ENCODE results near the gene EMP1. TPM values are rescaled to one million over a fixed set of nuclear protein-coding genes. Genes with fewer than 3 reads are reported as not detected.

EMP1 gene
- total RNA-seq, 4 donors from 2014 or later: 33.5 to 111 (median 73.6) TPM

DNA sequence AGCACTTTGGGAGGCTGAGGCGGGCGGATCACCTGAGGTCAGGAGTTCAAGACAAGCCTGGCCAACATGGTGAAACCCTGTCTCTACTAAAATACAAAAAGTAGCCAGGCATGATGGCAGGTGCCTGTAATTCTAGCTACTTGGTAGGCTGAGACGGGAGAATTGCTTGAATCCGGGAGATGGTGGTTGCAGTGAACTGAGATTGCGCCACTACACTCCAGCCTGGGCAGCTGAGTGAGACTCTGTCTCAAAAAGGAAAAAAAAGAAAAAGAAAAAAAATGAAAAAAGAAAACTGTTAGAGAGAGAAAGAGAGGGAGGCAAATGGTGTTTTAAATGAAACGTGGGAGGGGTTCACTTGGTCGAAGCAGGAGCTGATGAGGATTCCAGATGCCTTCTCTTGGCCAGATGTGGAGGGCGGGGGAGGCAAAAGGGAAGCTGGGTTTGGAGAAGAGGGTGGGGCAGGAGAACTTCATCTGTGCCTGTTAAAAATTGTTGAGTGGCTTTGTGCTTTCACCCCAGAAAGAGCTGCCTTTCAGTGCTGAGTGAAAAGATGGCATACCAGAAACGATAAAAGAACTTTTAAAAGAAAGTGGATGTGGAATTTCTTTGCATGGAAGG is 1.1 kb downstream of the EMP1 start:
- ATAC-seq: peak; percentile 60 to 62
- H3K4me1 ChIP-seq: peaks cover 17 to 46% of the 10 kb centered on the region in 2 donors
- peaks cover 0 to 7% (median 2%) of the 10 kb centered on the region in 3 donors for H3K27me3 ChIP-seq
- intact Hi-C loops (cut with DNase I; ENCODE audit: low total_unique reads) (loop anchor here (2.0 to 10.0 kb wide), 3 partner anchors 19 to 99 kb away; no protein-coding TSS in a partner anchor), in situ Hi-C loops (cut with MboI; ENCODE audit: low sequenced_read_pairs in 4 of 4) (no loop called here)
- no peaks in the 10 kb centered on the region for H3K36me3 ChIP-seq
- H3K9me3 ChIP-seq: no peaks in the 10 kb centered on the region
- peak overlapping the region; percentile 74 to 86 (median 81) for H3K27ac ChIP-seq
- TF ChIP-seq, protein P1, sequence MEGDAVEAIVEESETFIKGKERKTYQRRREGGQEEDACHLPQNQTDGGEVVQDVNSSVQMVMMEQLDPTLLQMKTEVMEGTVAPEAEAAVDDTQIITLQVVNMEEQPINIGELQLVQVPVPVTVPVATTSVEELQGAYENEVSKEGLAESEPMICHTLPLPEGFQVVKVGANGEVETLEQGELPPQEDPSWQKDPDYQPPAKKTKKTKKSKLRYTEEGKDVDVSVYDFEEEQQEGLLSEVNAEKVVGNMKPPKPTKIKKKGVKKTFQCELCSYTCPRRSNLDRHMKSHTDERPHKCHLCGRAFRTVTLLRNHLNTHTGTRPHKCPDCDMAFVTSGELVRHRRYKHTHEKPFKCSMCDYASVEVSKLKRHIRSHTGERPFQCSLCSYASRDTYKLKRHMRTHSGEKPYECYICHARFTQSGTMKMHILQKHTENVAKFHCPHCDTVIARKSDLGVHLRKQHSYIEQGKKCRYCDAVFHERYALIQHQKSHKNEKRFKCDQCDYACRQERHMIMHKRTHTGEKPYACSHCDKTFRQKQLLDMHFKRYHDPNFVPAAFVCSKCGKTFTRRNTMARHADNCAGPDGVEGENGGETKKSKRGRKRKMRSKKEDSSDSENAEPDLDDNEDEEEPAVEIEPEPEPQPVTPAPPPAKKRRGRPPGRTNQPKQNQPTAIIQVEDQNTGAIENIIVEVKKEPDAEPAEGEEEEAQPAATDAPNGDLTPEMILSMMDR (IDR thresholded peaks at IDR 0.05 in 4 of 5, conservative IDR thresholded peaks at IDR 0.05 in 1 of 5): no peak
- TF ChIP-seq POLR2A (IDR thresholded peaks at IDR 0.05): no peak
- peak overlapping the region; percentile 46 to 67 (median 56) for H3K4me3 ChIP-seq
- peak; percentile 38 to 63 for DNase-seq

DNA sequence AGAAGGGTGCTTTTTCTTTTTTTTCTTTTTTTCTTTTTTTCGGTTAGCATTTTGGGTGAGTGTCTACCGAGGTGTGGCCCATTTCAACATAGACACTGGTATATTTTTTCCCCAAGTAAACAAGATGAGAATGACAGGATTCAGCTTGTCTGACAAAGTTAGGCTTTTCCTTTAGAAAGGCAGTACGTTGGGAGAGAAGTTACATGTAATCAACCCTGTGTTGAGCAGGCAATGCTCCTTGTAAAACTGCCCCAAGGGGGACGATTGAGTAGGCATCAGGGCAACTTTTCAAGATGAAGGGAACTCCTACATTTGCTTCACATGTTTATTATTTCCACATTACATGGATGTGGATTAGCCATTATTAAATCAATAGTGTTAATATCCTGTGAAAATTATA is 1.7 kb downstream of the EMP1 start:
- in situ Hi-C loops (cut with MboI; ENCODE audit: low sequenced_read_pairs in 4 of 4) (no loop called here), intact Hi-C loops (cut with DNase I; ENCODE audit: low total_unique reads) (loop anchor here (10.0 kb wide), 1 partner anchor 53 kb away; no protein-coding TSS in a partner anchor)
- Histone ChIP-seq H3K9me3 (no peaks in the 10 kb centered on the region), H3K36me3 (no peaks in the 10 kb centered on the region), H3K27ac (peak overlapping the region; percentile 74 to 86 (median 81)), H3K4me3 (peak overlapping the region; percentile 46 to 67 (median 56)), H3K4me1 (peaks cover 20 to 46% of the 10 kb centered on the region in 2 donors), H3K27me3 (peaks cover 0 to 9% (median 2%) of the 10 kb centered on the region in 3 donors)
- ATAC-seq: no peak
- no peak for TF ChIP-seq POLR2A (IDR thresholded peaks at IDR 0.05)
- TF ChIP-seq, protein P1 (IDR thresholded peaks at IDR 0.05 in 4 of 5, conservative IDR thresholded peaks at IDR 0.05 in 1 of 5): no peak
- DNase-seq: no peak

DNA sequence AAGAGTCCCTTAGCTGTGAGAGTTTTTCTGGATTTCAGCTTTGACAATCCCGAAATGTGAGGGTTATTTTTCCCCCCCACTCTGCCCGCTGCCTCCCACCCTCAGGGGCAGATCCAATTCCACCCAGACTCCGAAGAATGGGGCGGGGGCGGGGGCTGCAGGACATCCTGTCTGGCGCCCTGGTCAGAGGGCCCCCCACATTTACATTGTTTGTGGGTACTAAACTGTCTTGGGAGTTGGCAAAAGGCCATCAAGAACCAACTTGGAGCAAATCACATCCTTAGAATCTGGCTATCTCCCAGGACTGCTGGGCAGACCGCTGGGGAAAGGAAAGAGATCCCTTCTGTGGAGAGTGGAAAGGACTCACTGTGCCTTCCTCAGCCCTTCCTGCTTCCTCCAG is 2.4 kb downstream of the EMP1 start:
- ATAC-seq (no peak), DNase-seq (no peak)
- intact Hi-C loops (cut with DNase I; ENCODE audit: low total_unique reads) (loop anchor here (10.0 kb wide), 1 partner anchor 54 kb away; no protein-coding TSS in a partner anchor), in situ Hi-C loops (cut with MboI; ENCODE audit: low sequenced_read_pairs in 4 of 4) (no loop called here)
- TF ChIP-seq, protein P1 (IDR thresholded peaks at IDR 0.05 in 4 of 5, conservative IDR thresholded peaks at IDR 0.05 in 1 of 5): no peak
- TF ChIP-seq POLR2A (IDR thresholded peaks at IDR 0.05): no peak
- no peaks in the 10 kb centered on the region for H3K9me3 ChIP-seq
- peaks cover 0 to 9% (median 2%) of the 10 kb centered on the region in 3 donors for H3K27me3 ChIP-seq
- H3K4me1 ChIP-seq: peaks cover 20 to 46% of the 10 kb centered on the region in 2 donors
- peak overlapping the region; percentile 74 to 86 (median 81) for H3K27ac ChIP-seq
- H3K36me3 ChIP-seq: no peaks in the 10 kb centered on the region
- H3K4me3 ChIP-seq: peak overlapping the region; percentile 44 to 63 (median 47)

DNA sequence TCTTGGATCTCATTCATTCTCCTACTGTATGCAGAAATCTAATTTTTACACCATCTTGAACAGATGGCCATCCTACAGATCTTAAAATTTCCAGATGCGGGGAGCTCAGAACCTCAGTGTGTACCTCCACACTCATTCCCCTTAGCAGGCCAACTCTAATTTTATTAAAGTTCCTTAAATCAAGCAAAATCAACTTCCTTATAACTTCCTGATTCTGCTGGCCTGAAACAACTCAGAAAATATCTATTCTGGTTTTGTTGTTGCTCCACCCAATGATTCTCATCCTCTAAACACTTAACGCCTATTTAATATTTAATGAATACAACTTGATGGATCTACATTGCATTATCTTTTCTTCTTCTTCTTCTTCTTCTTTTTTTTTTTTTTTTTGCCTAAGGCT is 3.1 kb downstream of the EMP1 start:
- H3K27ac ChIP-seq: peak overlapping the region; percentile 74 to 86 (median 81)
- peak overlapping the region in 3 of 4 donors; percentile 46 to 63 (median 48) for H3K4me3 ChIP-seq
- intact Hi-C loops (cut with DNase I; ENCODE audit: low total_unique reads): loop anchor here (10.0 kb wide), 1 partner anchor 55 kb away; no protein-coding TSS in a partner anchor

More for the DNA sequence above, 3.1 kb downstream of the EMP1 start:
- TF ChIP-seq, protein P1 (IDR thresholded peaks at IDR 0.05 in 4 of 5, conservative IDR thresholded peaks at IDR 0.05 in 1 of 5): no peak
- TF ChIP-seq POLR2A (IDR thresholded peaks at IDR 0.05): no peak
- Histone ChIP-seq H3K4me1 (peaks cover 20 to 49% of the 10 kb centered on the region in 2 donors), H3K36me3 (no peaks in the 10 kb centered on the region), H3K27me3 (peaks cover 0 to 9% (median 2%) of the 10 kb centered on the region in 3 donors), H3K9me3 (no peaks in the 10 kb centered on the region)
- DNase-seq (no peak), ATAC-seq (no peak)
- in situ Hi-C loops (cut with MboI; ENCODE audit: low sequenced_read_pairs in 4 of 4): no loop called here
